NOMO-1 treated with DMSO at 0.1 percent for 48 hours (cell line): ENCODE results near the gene NMB.
A peak's percentile ranks its signal among the peaks of the same experiment; 100 is the strongest.
"Not testable (repeated sequence)": the region's sequence is repeated elsewhere in the genome, so short reads cannot be mapped to it uniquely, and the experiment has no call there.

ENCODE experiments used
- DNase-seq: peaks from one replicate; lab custom pipeline; 2025; ENCODE audit not compliant: unreplicated experiment; lab: John Stamatoyannopoulos, UW

The NMB gene, protein sequence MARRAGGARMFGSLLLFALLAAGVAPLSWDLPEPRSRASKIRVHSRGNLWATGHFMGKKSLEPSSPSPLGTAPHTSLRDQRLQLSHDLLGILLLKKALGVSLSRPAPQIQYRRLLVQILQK

DNA sequence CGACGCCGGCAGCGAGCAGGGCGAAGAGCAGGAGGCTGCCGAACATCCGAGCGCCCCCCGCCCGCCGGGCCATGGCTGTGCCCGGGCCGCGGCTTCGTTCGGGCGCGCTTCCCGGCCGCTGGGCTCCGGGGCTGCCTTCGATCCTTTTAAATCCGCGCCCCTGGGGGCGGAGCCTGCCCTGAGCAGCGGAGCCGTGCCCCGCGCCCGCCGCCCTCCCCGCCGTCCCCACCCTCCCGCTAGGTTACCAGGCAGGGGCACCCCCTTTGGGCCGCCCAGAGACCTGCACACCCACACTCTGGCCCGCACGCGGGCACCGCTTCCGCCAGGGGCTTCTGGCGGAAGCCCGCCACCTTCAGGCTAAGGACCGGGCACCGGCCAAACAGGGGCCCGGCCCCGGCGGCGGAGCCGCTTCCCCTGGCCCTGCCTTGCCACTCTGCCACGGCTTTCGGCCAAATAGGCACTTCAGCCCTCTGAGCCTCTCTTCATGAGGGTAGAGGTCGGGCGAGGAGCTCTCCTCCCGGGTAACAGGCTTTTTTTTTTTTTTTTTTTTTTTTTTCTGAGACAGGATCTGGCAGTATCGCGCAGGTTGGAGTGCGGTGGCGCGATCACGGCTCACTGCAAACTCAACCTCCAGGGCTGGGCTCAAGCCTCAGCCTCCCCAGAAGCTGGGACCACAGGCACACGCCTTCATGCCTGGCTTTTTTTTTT is at the start of gene NMB:
Gene NMB (minus strand): TSS at position 120 of the 708 bp plus-strand sequence. CDS start 47 bp downstream, at position 73.
- DNase-seq: peak; percentile 86

DNA sequence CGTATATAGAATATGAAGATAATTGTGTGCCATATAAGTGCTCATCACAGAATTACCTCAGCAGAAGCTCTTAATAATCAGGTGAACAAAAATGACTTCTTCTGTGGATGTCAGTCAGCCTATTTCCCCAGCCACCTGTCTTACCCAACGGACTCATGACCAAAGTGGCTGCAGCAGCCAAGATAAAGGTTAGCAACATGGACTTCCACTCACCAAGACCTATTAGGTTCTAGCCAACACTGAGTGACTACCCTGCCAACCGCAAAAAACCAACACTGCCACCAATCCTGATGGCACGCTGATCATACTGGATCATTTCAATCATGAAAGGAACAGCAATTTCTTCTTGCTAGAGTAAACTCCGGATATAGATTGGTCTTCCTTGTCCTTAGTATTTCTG is 45.8 kb upstream of the NMB start:
- DNase-seq: no peak

DNA sequence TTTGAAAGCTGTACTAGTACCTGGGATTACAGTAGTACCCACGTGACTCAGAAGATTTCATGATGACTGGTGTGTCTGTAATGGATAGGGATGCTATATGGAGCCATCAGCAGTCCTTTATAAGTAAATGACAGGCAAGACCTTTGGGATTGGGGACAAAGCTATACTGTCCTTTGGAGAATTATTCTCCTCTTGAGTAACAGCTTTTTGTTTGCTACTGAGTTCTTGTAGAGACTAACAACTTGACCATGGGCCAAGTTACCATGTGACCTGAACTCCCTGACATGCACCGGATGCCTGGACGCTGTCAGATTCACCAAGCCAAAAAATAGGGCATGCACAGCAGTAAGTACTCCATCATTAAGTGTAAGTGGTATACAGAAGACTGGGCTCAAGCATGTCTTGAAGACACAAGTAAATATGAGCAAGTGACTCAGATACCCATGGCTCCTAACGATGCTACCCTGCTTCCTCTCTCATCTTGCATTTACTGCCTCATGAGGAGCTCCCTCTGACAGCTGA is 45.0 kb upstream of the NMB start:
- no peak for DNase-seq

DNA sequence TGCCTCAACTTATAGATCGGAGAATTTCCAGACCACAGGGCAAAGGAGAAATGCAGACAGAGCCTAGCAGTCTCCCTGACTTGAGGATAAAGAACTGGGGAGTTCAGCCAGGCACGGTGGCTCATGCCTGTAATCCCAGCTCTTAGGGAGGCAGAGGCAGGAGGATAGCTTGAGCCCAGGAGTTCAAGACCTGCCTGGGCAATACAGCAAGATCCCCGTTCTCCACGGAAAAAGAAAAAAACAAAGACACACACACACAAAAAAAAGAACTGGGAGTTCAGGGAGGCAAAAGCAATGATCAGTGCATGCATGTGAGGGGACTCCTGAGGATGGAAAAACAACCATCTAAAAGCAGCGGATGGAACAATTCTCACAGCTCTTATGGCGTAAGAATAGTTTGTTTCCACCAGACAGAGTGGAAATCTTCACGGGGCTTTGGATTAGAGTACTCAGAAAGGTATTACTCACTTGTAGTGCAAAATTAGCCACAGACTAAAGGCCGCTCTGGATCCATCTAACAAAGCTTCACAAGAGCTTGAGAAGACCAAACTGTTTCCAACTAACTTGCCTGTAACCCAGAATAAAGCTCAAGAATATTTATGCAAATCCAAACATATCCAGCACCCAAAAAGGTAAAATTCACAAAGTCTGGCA is 41.7 kb upstream of the NMB start:
- DNase-seq: no peak

DNA sequence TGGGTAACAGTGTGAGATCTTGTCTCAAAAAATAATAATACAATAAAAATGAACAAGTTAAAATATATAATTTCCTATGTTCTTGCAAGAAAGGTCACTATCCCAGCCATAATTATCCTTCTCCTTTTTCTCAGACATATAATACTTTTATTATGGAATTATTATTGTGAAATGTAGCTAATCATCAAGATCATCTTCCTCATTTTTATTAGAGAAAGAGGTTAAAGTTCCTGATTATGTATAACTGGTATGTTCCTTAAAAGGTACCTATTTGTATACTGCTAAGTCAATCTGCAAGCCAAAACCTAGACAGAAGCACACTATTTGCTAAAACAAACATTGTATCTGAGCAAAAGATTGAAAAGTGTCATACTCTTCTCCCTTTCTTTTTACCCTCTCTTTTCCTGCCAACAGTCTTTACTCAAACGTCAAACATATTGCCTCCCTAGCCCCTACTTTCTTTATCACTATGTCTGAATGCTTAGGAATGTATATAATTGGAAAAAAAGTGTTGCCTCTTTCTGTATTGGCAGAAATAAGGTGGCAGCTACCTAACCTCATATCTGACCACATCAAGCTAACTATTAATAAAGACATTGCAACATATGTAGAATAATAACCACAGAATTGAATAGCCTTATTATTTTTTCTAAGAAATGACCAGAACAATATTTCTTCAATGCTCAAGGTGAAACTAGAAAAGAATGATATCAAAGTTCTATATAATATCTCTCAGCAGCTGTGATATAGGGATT is 39.4 kb upstream of the NMB start:
- no peak for DNase-seq

DNA sequence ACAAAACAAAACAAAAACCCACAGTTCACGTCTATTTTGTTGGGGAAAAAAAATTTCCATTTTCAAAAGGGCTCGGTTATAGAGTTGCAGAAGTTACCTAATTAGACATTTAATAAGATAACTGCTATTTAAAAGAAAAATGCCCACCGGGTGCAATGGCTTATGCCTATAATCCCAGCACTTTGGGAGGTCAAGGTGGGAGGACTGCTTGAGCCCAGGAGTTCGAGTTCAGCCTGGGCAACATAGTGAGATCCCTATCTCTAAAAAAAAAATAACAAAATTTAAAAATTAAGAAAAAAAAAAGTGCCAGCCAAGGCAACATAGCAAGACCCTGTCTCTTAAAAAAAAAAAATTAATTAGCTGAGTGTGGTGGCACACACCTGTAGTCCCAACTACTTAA is 38.8 kb upstream of the NMB start:
- DNase-seq: no peak

DNA sequence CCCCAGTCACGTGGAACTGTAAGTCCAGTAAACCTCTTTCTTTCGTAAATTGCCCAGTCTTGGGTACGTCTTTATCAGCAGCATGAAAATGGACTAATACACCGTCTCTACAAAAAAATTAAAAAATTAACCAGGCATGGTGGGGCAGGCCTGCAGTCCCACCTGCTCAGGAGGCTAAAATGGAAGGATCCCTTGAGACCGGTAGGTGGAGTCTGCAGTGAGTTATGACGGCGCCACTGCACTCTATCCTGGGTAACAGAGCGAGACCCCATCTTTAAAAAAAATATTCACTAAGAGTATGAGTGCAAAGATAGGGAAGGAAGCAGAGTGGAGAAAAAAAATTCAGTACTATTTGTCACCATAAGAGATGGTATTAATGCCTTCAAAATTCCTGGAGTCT is 32.3 kb upstream of the NMB start:
- no peak for DNase-seq

DNA sequence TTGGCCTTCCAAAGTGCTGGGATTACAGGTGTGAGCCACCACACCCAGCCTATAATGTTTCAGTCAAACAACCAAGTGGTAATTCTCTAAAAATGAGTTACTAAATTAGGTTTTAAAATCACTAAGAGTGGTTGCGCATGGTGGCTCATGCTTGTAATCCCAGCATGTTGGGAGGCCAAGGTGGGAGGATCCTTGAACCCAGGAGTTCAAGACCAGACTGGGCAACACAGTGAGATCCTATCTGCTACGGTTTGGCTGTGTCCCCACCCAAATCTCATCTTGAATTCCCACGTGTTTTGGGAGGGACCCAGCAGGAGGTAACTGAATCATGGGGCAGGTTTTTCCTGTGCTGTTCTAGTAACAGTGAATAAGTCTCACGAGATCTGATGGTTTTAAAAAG is 31.9 kb upstream of the NMB start:
- DNase-seq: no peak

DNA sequence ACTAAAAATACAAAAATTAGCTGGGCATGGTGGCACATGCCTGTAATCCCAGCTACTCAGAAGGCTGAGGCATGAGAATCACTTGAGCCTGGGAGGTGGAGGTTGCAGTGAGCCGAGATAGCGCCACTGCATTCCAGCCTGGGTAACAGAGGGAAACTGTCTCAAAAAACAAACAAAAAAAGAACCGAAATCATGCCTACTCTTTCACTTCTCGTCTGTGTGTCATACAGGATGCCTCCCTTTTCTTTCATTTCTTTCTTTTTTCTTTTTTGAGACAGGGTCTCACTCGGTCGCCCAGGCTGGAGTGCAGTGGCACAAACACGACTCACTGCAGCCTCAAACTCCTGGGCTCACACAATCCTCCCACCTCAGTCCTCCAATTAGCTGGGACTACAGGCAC is 28.4 kb upstream of the NMB start:
- DNase-seq: not testable (repeated sequence)

DNA sequence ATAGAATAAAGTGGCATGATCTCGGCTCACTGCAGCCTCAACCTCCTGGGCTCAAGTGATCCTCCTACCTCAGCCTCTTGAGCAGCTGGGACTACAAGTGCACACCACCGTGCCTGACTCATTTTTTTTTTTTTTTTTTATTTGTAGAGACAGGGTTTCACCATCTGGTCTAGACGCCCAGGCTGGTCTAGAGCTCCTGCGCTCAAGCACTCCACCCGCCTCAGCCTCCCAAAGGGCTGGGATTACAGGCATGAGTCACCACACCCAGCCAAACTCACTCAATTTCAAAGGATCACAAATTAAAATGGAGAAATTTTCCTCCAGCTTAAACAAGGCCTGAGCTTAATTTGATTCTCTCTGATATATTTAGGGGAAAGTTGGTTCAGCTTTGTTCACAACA is 27.3 kb upstream of the NMB start:
- DNase-seq: no peak

DNA sequence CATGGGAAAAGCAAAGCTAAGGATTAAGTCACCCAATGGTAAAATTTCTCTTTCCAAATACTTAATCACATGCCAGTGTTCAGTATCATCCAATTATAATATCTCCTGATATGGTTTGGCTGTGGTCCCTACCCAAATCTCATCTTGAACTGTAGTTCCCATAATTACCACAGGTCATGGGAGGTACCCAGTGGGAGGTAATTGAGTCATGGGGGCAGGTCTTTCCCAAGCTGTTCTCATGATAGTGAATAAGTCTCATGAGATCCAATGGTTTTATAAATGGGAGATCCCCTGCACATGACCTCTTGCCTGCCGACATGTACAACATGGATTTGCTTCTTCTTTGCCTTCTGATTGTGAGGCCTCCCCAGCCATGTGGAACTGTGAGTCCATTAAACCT is 26.1 kb upstream of the NMB start:
- no peak for DNase-seq

DNA sequence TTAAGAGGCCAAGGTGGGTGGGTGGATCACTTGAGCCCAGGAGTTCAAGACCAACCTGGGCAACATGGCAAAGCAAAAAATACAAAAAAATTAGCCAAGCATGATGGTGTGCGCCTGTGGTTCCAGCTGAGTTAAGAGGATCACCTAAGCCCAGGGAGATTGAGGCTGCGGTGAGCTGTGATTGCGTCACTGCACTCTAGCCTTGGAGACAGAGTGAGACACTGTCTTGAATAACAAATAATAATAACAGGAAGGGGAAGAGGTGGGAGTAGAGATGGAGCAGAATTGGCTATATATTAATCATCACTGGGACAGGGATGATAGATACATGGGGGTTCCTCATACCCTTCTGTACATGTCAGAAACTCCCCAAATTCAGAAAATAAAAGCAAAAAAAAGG is 23.8 kb upstream of the NMB start:
- no peak for DNase-seq

DNA sequence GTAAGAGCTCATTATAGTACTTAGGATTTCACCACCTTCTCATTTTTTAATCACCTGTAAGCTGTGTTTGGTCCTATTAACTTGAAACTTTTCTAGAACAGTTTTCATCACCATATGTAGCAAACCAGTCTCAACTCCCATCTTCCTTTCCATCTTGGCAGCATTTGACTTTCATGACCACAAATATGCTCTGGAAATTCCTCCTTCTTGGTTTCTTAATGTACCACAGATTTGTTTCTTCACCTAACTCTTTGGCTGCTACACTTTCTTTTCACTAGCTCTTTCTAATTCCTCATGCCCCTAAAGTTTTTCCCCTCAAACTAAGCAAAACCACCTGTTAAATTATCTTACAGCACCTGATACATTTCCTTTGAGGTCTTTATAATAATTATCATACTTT is 13.2 kb upstream of the NMB start:
- DNase-seq: no peak

DNA sequence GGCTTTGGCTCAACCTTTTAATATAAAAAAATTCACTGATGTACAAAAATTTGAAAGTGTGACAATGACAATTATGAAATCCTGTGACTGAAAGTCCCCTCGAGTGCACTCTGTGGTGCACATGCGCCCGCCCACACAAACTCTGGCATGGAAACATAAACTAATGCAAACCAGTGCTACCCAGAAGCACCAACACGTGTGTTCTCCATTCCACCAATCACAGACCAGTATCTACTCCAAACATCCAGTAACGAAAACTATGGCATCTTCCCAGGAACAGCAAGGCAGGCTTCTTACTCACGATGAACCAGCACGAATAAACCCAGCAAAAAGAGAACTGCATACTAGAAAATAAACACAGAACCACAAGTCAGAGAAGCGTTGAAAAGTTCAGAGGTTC is 11.7 kb upstream of the NMB start:
- DNase-seq: no peak

DNA sequence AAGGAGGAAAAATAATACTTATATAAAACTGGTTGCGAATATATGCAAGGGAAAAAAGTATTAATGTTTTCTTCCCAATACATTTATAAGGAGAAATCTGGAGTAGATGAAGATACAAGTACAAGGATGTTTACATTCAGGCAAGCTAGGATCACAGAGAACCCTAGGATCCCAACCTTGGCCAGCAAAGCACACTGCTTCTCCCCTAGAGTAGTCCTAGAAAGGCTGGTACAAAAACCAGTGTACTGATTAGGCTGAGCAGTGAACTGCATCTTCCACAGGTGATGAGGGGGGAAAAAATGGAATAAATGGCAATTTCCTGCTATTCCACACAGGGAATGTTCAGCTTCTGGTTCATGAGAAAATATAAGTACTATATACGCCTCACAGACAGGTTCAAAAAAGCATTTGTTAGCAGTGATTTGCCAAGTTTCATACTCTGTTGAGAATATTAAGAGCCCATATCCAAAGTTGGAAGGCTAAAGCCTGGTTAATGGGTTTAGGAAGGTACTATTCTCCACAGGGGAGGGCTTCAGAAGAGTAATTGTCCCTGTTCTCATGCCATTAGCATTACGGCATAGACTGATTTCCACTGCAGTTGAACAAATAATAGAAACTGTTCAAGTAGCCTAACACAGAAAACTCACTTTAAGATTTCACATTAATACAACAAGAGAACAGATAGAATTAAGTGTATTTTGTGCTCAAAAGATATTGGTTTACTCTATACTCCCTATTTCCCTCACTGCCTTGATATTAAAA is 10.4 kb upstream of the NMB start:
- no peak for DNase-seq

DNA sequence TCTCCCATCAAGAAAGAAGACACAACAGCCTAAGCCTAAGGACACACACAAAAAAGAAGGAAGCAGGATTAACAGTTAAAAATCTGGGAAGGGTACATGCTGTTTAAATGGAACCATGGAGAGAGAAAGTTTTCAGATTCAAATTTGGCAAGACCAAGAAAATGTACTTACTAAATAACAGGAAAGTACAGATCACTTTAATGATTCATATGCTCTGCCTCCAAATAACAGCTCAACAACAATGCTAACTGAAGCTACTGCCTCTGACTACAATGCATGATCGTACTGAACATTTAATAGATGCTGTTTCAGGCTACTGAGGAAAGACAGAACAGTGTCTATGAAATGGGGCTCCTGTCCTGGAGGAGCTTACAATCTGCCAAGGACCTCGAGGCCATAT is 8.4 kb upstream of the NMB start:
- no peak for DNase-seq

DNA sequence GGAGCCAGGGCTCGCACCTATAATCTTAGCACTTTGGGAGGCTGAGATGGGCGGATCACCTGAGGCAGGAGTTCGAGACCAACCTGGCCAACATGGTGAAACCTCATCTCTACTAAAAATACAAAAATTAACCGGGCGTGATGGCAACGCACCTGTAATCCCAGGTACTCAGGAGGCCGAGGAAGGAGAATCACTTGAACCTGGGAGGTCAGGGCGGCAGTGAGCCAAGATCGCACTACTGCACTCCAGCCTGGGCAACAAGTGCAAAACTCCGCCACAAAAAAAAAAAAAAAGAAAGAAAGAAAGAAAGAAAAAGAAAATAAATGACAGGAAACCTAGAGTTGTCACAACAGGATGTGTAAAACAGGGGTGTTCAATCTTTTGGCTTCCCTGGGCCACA is 3.0 kb upstream of the NMB start:
- DNase-seq: no peak

DNA sequence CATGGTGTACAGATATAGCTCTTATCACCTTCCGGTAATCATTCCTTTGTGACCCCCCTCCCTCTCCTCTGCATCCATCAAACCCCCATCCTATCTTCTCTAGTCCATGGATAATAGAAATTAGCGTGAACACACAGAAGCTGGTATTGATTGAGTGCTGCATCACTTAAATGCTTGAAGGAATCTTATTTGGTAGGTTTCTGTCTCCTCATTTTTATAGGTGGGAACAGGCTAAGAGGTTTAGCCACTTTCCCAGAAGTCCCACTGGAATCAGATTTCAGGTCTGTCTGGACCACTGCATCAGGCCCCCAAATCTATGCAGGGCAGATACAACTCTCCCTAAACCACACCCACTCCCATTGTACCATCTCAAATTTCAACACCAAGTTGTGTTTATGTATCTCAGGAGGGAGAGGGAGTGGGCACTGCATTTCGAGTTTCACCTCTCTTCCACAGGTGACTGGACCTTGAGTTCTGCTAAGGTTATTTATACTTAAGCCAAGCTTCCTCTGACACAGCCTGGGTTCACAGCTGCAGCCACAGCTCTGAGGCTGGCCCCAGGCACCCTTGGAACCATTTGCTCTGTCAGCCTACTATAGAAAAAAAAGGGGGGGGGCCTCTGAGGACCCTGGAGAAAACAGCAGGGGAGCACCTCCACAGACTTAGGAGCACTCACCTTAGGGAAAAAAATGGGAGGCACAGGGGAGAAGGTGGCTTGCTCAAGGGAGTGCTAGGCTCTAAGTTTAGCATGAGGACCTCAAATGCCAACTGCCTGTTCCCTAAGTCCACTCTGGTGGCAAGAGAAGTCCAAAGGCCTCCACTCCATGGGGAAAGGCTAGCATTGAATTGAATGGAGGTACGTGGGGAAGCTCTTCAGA is 2.1 kb upstream of the NMB start:
- no peak for DNase-seq

DNA sequence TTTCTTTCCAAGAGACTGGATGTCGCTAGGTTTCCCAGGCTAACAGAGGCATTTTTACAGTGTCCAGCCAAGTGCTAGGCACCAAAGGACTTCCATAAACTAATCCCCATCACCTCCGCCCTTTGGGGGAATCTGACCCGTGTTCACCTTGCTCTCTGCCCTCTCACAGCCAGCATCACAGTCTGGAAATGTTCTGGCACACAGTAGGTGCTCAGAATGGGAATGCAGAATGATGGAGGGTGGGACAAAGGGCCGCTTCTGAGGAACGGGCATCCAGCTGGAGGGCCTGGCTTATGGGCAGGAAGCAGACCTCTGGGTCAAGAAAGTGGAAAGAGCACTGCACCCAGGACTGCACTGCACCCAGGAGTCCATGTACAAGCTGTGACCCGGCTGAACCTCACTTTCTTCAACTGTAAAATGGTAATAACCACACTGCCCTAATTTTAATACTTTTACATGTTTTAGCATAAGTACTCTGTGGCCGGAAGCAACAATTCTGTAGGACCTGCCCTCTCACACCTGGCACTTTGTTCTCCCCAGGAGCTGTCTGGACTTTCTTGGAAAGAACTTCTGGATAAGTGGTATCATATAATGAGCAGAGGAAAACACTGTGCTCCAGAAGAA is 901 bp upstream of the NMB start:
- DNase-seq: no peak

DNA sequence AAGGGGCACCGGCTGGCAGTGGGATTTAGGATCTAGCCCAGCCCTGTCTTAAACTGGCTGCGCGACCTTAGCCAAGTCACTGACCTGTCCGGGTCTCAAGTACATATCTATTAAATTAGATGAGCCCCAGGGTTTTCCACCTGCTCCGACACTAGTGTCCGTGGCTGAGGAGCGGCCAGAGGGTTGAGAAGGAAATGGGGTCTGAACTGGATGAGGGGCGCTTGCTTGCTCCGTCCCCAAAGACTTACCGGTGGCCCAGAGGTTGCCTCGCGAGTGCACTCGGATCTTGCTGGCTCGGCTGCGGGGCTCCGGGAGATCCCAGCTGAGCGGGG is 285 bp downstream of the NMB start:
- no peak for DNase-seq
